ENCODE measurements around the gene HOXC9.
A peak's percentile ranks its signal among the peaks of the same experiment; 100 is the strongest.

HOXC9 gene

DNA sequence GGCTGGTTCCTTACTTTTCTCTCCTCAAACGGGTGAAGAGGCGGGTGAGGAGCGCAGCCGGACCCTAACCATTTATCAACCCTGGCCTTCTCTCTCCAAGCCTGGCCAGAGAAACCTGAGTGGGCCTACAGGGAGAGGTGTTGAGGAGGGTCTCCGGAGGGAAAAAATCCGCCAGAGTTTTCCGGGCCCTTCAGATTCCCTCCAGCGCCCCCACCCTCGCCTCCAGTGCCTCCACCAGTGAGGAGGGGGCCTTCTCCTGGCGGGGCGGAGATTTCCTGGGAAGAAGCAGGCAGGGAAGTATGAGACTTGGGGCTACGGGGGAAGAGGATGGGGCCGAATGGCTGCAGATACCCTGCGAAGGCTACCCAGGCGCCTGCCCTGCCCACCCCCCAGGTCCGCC lies 31.5 kb downstream of the HOXC9 start:
- H3K4me3 ChIP-seq (replicated peaks; ENCODE audit: insufficient read depth, low read length), result no peak overlapping the region
- TF ChIP-seq GABPA (IDR thresholded peaks at IDR 0.05; ENCODE audit: low read depth), result no peak
- TF ChIP-seq, protein P1, sequence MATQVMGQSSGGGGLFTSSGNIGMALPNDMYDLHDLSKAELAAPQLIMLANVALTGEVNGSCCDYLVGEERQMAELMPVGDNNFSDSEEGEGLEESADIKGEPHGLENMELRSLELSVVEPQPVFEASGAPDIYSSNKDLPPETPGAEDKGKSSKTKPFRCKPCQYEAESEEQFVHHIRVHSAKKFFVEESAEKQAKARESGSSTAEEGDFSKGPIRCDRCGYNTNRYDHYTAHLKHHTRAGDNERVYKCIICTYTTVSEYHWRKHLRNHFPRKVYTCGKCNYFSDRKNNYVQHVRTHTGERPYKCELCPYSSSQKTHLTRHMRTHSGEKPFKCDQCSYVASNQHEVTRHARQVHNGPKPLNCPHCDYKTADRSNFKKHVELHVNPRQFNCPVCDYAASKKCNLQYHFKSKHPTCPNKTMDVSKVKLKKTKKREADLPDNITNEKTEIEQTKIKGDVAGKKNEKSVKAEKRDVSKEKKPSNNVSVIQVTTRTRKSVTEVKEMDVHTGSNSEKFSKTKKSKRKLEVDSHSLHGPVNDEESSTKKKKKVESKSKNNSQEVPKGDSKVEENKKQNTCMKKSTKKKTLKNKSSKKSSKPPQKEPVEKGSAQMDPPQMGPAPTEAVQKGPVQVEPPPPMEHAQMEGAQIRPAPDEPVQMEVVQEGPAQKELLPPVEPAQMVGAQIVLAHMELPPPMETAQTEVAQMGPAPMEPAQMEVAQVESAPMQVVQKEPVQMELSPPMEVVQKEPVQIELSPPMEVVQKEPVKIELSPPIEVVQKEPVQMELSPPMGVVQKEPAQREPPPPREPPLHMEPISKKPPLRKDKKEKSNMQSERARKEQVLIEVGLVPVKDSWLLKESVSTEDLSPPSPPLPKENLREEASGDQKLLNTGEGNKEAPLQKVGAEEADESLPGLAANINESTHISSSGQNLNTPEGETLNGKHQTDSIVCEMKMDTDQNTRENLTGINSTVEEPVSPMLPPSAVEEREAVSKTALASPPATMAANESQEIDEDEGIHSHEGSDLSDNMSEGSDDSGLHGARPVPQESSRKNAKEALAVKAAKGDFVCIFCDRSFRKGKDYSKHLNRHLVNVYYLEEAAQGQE (IDR thresholded peaks at IDR 0.05; ENCODE audit: insufficient replicate concordance, low read depth), result no peak
- TF ChIP-seq, protein P2, sequence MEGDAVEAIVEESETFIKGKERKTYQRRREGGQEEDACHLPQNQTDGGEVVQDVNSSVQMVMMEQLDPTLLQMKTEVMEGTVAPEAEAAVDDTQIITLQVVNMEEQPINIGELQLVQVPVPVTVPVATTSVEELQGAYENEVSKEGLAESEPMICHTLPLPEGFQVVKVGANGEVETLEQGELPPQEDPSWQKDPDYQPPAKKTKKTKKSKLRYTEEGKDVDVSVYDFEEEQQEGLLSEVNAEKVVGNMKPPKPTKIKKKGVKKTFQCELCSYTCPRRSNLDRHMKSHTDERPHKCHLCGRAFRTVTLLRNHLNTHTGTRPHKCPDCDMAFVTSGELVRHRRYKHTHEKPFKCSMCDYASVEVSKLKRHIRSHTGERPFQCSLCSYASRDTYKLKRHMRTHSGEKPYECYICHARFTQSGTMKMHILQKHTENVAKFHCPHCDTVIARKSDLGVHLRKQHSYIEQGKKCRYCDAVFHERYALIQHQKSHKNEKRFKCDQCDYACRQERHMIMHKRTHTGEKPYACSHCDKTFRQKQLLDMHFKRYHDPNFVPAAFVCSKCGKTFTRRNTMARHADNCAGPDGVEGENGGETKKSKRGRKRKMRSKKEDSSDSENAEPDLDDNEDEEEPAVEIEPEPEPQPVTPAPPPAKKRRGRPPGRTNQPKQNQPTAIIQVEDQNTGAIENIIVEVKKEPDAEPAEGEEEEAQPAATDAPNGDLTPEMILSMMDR (IDR thresholded peaks at IDR 0.05; ENCODE audit: insufficient read depth, low read length), result no peak
- TF ChIP-seq POLR2AphosphoS5 (IDR thresholded peaks at IDR 0.05; ENCODE audit: low read depth), result no peak
- TF ChIP-seq SPI1 (IDR thresholded peaks at IDR 0.05; ENCODE audit: borderline replicate concordance, low read depth), result no peak
- DNase-seq (ENCODE audit: low read depth in 1 of 2, low spot score in 1 of 2), result no peak
- H3K27me3 ChIP-seq (ENCODE audit: insufficient read depth, poor library complexity, severe bottlenecking), result peaks cover 84% of the 10 kb centered on the region
- H3K27ac ChIP-seq (replicated peaks), result no peak overlapping the region

DNA sequence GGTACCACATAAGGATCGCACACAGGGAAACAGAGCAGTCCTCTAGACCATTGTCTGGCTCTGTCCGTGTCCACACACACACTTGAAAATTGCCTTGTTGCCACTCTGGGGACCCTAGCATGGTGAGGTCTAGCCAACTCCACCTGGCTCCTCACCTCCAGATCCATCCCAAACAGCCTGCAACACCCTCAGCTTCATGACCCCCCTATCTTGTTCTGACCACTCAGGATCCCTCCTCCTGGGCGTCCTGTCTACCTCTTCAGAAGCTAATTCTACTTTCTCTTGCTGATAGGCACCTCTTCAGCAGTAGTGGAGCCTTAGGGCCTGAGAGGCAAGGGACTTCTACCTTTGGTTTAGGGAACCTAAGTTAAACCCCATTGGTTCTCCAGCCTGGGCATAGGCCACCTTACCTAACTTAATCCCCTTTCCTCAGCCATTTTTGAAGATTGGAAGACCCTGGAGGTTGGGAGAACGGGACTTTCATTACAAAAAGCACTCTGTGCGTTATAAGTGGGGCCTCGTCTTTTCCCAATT lies 32.2 kb downstream of the HOXC9 start:
- Histone ChIP-seq H3K27ac (replicated peaks) (no peak overlapping the region), H3K4me3 (replicated peaks; ENCODE audit: insufficient read depth, low read length) (no peak overlapping the region), H3K27me3 (ENCODE audit: insufficient read depth, poor library complexity, severe bottlenecking) (peaks cover 89% of the 10 kb centered on the region)
- TF ChIP-seq, protein P1 (IDR thresholded peaks at IDR 0.05; ENCODE audit: insufficient replicate concordance, low read depth), result no peak
- TF ChIP-seq GABPA (IDR thresholded peaks at IDR 0.05; ENCODE audit: low read depth), result no peak
- TF ChIP-seq, protein P2 (IDR thresholded peaks at IDR 0.05; ENCODE audit: insufficient read depth, low read length), result no peak
- DNase-seq (ENCODE audit: low read depth in 1 of 2, low spot score in 1 of 2), result no peak

DNA sequence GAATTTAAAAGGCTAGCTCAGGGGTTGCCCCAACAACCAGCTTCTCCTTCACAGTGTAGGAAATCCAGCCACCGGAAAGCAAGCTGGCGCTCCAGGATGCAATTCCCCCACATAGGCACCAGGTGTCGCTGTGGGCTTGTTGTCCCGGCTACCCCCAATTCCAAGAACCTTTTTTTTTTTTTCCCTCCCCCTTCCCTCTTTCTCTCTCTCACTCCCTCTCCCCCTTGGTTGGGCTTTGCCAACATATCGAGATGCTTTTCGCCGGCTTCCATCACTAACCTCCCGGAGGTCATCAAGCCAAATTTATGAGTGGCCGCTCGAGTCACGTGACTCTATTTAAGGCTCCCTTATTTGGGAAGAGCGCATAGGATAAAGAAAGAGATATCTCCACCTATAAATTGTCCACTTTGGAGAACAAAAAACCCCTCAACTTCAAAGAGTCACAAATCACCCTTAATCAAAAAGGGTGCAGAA lies 32.7 kb downstream of the HOXC9 start, which contains the start of gene HOXC5:
Gene HOXC5, plus strand, starts transcription at position 424 of the 474 bp plus-strand sequence. CDS start 73 bp downstream, outside the sequence.
- TF ChIP-seq, protein P1 (IDR thresholded peaks at IDR 0.05; ENCODE audit: insufficient replicate concordance, low read depth), result no peak
- TF ChIP-seq, protein P2 (IDR thresholded peaks at IDR 0.05; ENCODE audit: insufficient read depth, low read length), result peak; percentile 73
- DNase-seq (ENCODE audit: low read depth in 1 of 2, low spot score in 1 of 2), result peak; percentile 32 to 68
- H3K4me3 ChIP-seq (replicated peaks; ENCODE audit: insufficient read depth, low read length), result no peak within 1 kb of the TSS
- no peak within 1 kb of the TSS for H3K27ac ChIP-seq (replicated peaks)
- peaks cover 91% of the 10 kb centered on the region for H3K27me3 ChIP-seq (ENCODE audit: insufficient read depth, poor library complexity, severe bottlenecking)
